VCaP (cell line): ENCODE data around the gene RTN4.
A peak's percentile ranks its signal among the peaks of the same experiment; 100 is the strongest.

Experiments
- H3K27ac ChIP-seq: fragments of 450-650 bp; 2 replicates; pipeline ENCODE4 v1.5.1; 2017
- CTCF ChIP-seq: fragments of 450-650 bp; conservative IDR thresholded peaks from 2 replicates; pipeline ENCODE4 v1.5.1; 2017; ENCODE audit warnings: mild to moderate bottlenecking, moderate library complexity

RTN4 gene

GRCh38 chr2:54962511-54962910 lies 87.7 kb downstream of the RTN4 start:
- no peak for TF ChIP-seq CTCF
- no peak overlapping the region for H3K27ac ChIP-seq

- H3K27ac ChIP-seq: no peak overlapping the region
- TF ChIP-seq CTCF: no peak
Measured at GRCh38 chr2:54960164-54960563, 90.1 kb downstream of the RTN4 start.

GRCh38 chr2:54958717-54959371 lies 91.4 kb downstream of the RTN4 start:
- H3K27ac ChIP-seq: no peak overlapping the region
- no peak for TF ChIP-seq CTCF

GRCh38 chr2:54957321-54957999 lies 92.8 kb downstream of the RTN4 start:
- TF ChIP-seq CTCF: no peak

GRCh38 chr2:54956111-54956627 lies 94.1 kb downstream of the RTN4 start:
- 0 out of 2 replicates have a peak overlapping the region, but pooled peaks have one; percentile 88 for H3K27ac ChIP-seq

More at GRCh38 chr2:54957321-54957999, 92.8 kb downstream of the RTN4 start:
- no peak overlapping the region for H3K27ac ChIP-seq

DNA sequence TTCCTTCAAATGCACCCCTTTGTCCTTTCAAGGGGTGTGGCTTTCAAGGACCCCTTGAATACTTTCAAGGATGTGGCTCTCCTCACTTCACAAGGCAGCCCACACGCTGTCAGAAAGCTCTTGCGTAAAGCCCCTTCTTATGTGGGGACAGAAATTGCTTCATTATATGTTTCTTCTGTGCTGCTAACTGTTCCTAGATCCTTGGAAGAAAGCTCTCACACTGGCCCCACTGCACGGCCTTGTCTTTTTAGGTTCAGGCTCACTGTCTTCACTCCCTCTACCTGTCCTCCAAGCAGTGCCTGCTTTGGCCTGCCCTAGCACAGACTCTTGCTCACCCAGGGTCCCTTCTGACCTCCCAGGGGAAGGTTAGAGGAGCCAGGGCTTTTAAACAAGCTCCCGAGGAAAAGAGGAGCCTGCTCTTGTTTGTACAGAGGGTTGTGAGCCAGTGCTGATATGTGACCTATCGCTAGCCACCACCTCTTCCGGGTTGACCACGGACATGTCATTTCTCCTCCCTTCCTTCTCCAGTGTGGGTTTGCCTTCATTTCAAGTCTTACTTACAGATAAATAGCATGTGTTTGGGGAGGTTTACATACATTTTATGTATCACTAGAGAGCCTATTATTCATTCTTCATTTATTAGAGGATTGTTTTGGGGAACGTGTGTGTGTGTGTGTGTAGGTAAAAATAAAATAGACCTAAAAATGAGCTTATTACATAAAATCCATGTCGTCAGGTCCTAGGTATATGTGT lies 94.7 kb downstream of the RTN4 start:
- peak overlapping the region; percentile 88; the same call in 1 of the 2 replicates for H3K27ac ChIP-seq
- no peak for TF ChIP-seq CTCF

More at GRCh38 chr2:54956111-54956627, 94.1 kb downstream of the RTN4 start:
- no peak for TF ChIP-seq CTCF
